Measurements from ENCODE around the gene IDI2. TPM values are rescaled to one million over a fixed set of nuclear protein-coding genes. Genes with fewer than 3 reads are reported as not detected.

The IDI2 gene
- total RNA-seq, 1 donor from 2014 or later, result not detected

GRCh38 chr10:1057106-1057657 lies 31.5 kb upstream of the IDI2 start:
- TF ChIP-seq, protein P1, sequence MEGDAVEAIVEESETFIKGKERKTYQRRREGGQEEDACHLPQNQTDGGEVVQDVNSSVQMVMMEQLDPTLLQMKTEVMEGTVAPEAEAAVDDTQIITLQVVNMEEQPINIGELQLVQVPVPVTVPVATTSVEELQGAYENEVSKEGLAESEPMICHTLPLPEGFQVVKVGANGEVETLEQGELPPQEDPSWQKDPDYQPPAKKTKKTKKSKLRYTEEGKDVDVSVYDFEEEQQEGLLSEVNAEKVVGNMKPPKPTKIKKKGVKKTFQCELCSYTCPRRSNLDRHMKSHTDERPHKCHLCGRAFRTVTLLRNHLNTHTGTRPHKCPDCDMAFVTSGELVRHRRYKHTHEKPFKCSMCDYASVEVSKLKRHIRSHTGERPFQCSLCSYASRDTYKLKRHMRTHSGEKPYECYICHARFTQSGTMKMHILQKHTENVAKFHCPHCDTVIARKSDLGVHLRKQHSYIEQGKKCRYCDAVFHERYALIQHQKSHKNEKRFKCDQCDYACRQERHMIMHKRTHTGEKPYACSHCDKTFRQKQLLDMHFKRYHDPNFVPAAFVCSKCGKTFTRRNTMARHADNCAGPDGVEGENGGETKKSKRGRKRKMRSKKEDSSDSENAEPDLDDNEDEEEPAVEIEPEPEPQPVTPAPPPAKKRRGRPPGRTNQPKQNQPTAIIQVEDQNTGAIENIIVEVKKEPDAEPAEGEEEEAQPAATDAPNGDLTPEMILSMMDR (conservative IDR thresholded peaks at IDR 0.05), result no peak
- Mint-ChIP-seq H3K27me3 (no peaks in the 10 kb centered on the region), H3K9me3 (no peaks in the 10 kb centered on the region), H3K4me3 (peak overlapping the region; percentile 93), H3K4me1 (ENCODE audit: unreplicated experiment) (peaks cover 51% of the 10 kb centered on the region), H3K27ac (peak overlapping the region; percentile 68), H3K36me3 (peaks cover 14% of the 10 kb centered on the region)
- DNase-seq (ENCODE audit: extremely low spot score, unreplicated experiment), result no peak

GRCh38 chr10:1056326-1057105 lies 30.9 kb upstream of the IDI2 start, which contains the start of gene WDR37:
TSS of gene WDR37 (plus strand) at chr10:1056385. CDS start at chr10:1072156, 15,771 bp downstream.
- peak; percentile 90 for DNase-seq (ENCODE audit: extremely low spot score, unreplicated experiment)
- Mint-ChIP-seq H3K27me3 (no peaks in the 10 kb centered on the region), H3K4me1 (ENCODE audit: unreplicated experiment) (peaks cover 56% of the 10 kb centered on the region), H3K36me3 (peaks cover 16% of the 10 kb centered on the region), H3K27ac (peak within 1 kb of the TSS; percentile 98), H3K9me3 (no peaks in the 10 kb centered on the region), H3K4me3 (peak within 1 kb of the TSS; percentile 96)
- TF ChIP-seq, protein P1 (conservative IDR thresholded peaks at IDR 0.05), result no peak

GRCh38 chr10:1054684-1055083 lies 29.0 kb upstream of the IDI2 start:
- TF ChIP-seq, protein P1 (conservative IDR thresholded peaks at IDR 0.05), result no peak
- Mint-ChIP-seq H3K9me3 (no peaks in the 10 kb centered on the region), H3K4me1 (ENCODE audit: unreplicated experiment) (peaks cover 57% of the 10 kb centered on the region), H3K36me3 (peaks cover 13% of the 10 kb centered on the region), H3K27ac (peak overlapping the region; percentile 80), H3K4me3 (peak overlapping the region; percentile 96), H3K27me3 (no peaks in the 10 kb centered on the region)
- DNase-seq (ENCODE audit: extremely low spot score, unreplicated experiment), result no peak

- peaks cover 20% of the 10 kb centered on the region for H3K36me3 Mint-ChIP-seq
- no peak for DNase-seq (ENCODE audit: extremely low spot score, unreplicated experiment)
- peak overlapping the region; percentile 99 for H3K27ac Mint-ChIP-seq
- no peaks in the 10 kb centered on the region for H3K9me3 Mint-ChIP-seq
- TF ChIP-seq, protein P1 (conservative IDR thresholded peaks at IDR 0.05), result peak; percentile 16
- peak overlapping the region; percentile 84 for H3K4me3 Mint-ChIP-seq
- H3K27me3 Mint-ChIP-seq, result no peaks in the 10 kb centered on the region
- peaks cover 51% of the 10 kb centered on the region for H3K4me1 Mint-ChIP-seq (ENCODE audit: unreplicated experiment)
Measured at GRCh38 chr10:1050554-1050953, 24.9 kb upstream of the IDI2 start.

- DNase-seq (ENCODE audit: extremely low spot score, unreplicated experiment), result no peak
- peak overlapping the region; percentile 99 for H3K27ac Mint-ChIP-seq
- peak overlapping the region; percentile 96 for H3K4me3 Mint-ChIP-seq
- H3K9me3 Mint-ChIP-seq, result no peaks in the 10 kb centered on the region
- peaks cover 52% of the 10 kb centered on the region for H3K4me1 Mint-ChIP-seq (ENCODE audit: unreplicated experiment)
- H3K27me3 Mint-ChIP-seq, result no peaks in the 10 kb centered on the region
- TF ChIP-seq, protein P1 (conservative IDR thresholded peaks at IDR 0.05), result no peak
- H3K36me3 Mint-ChIP-seq, result peaks cover 21% of the 10 kb centered on the region
Measured at GRCh38 chr10:1050145-1050544, 24.5 kb upstream of the IDI2 start.

All from type B pancreatic cell (in vitro differentiated cells).